A549 (cell line): Measurements from ENCODE around the gene NSUN3. TPM values are rescaled to one million over a fixed set of nuclear protein-coding genes. Genes with fewer than 3 reads are reported as not detected.

Source experiments
- ATAC-seq, 2 experiments: fragments of 200-7000 bp in 1 of 2; fragments of >200 bp in 1 of 2; cut with Nextera tagmentation in 1 of 2; cut with Tn5 transposase in 1 of 2; 3 replicates each; pipeline versions ENCODE4 v1.8.0 to v1.9.1; 2018 to 2020; ENCODE audit warnings: mild to moderate bottlenecking in 1 of 2, moderate library complexity in 1 of 2
- CTCF ChIA-PET: fragments of 300-600 bp; sonication (Branson Sonifier 250); formaldehyde crosslinking; extraction: SDS; loops from one replicate; lab custom pipeline; 2021; ENCODE audit warnings: antibody characterized with exemption, inconsistent platforms; lab: Yijun Ruan, JAX
- POLR2A ChIA-PET: fragments of 350-600 bp; formaldehyde crosslinking; extraction: SDS; loops from one replicate; lab custom pipeline; 2021; ENCODE audit warnings: antibody characterized with exemption, inconsistent platforms; lab: Yijun Ruan, JAX
- DNase-seq, 2 experiments: peaks; one replicate each; pipeline versions ENCODE4 v3.0.0 to v3.0.0-alpha.2; 2011 to 2016; ENCODE audit warnings: low read depth in 1 of 2, low spot score in 1 of 2
- FAIRE-seq: peaks from 2 replicates; lab custom pipeline; 2011; peaks lifted over from hg19 to GRCh38; lab: Jason Lieb, UNC
- H3K27ac ChIP-seq, 2 experiments: fragments of >200 bp; sonication (Bioruptor Twin); formaldehyde crosslinking; 3 replicates each; pipeline ENCODE4 v1.5.1; 2016 to 2017
- H3K4me1 ChIP-seq: fragments of >200 bp; sonication (Bioruptor Twin); formaldehyde crosslinking; 3 replicates; pipeline ENCODE4 v1.6.1; 2016
- H3K4me2 ChIP-seq: fragments of >200 bp; sonication (Bioruptor Twin); formaldehyde crosslinking; 3 replicates; pipeline ENCODE4 v1.6.1; 2016
- H3K4me3 ChIP-seq: fragments of >200 bp; sonication (Bioruptor Twin); formaldehyde crosslinking; 3 replicates; pipeline ENCODE4 v1.5.1; 2016
- H3K9me3 ChIP-seq: fragments of >200 bp; sonication (Bioruptor Twin); formaldehyde crosslinking; 3 replicates; pipeline ENCODE4 v1.6.1; 2016
- CBX2 ChIP-seq: fragments of 200-600 bp; sonication (generic); IDR thresholded peaks from 2 replicates; pipeline ENCODE4 v1.6.1; 2016; ENCODE audit warnings: low read depth, mild to moderate bottlenecking, borderline replicate concordance
- CBX8 ChIP-seq: fragments of 200-600 bp; sonication (generic); IDR thresholded peaks from 2 replicates; pipeline ENCODE4 v1.6.1; 2016
- EHF ChIP-seq: fragments of 250-450 bp; sonication (Bioruptor Pico); IDR thresholded peaks from 2 replicates; pipeline ENCODE4 v1.5.0; 2020; ENCODE audit warnings: mild to moderate bottlenecking
- HDAC2 ChIP-seq: fragments of 200-600 bp; sonication (generic); IDR thresholded peaks from 2 replicates; pipeline ENCODE4 v1.6.1; 2016
- HEYL ChIP-seq: fragments of 250-450 bp; sonication (Bioruptor Pico); IDR thresholded peaks from 2 replicates; pipeline ENCODE4 v1.8.0; 2021; ENCODE audit warnings: mild to moderate bottlenecking, moderate library complexity
- HOXA7 ChIP-seq: fragments of 250-450 bp; sonication (Bioruptor Pico); IDR thresholded peaks from 2 replicates; pipeline ENCODE4 v1.5.0; 2020; ENCODE audit warnings: mild to moderate bottlenecking, moderate library complexity
- HOXB5 ChIP-seq: fragments of 250-450 bp; sonication (Bioruptor Pico); IDR thresholded peaks from 2 replicates; pipeline ENCODE4 v1.5.0; 2020; ENCODE audit warnings: mild to moderate bottlenecking, moderate library complexity
- JUN ChIP-seq, 2 experiments: fragments of >200 bp; sonication (Bioruptor Twin); formaldehyde crosslinking; IDR thresholded peaks; 2 replicates in 1 of 2; 3 replicates in 1 of 2; pipeline ENCODE4 v1.6.1; 2016 to 2017
- JUNB ChIP-seq: fragments of >200 bp; sonication (Bioruptor Twin); formaldehyde crosslinking; IDR thresholded peaks from 2 replicates; pipeline ENCODE4 v1.6.1; 2016
- MAZ ChIP-seq: fragments of 150-350 bp; IDR thresholded peaks from 2 replicates; pipeline ENCODE4 v1.6.1; 2014; ENCODE audit warnings: antibody characterized with exemption, low read depth, low read length, borderline replicate concordance
- NFE2L2 ChIP-seq: fragments of 150-350 bp; conservative IDR thresholded peaks from 2 replicates; pipeline ENCODE4 v1.6.1; 2014; ENCODE audit warnings: low read length
- NPAS2 ChIP-seq: fragments of 250-450 bp; sonication (Bioruptor Pico); IDR thresholded peaks from 2 replicates; pipeline ENCODE4 v1.8.0; 2022; ENCODE audit warnings: mild to moderate bottlenecking, moderate library complexity, borderline replicate concordance
- NR3C1 ChIP-seq: fragments of >200 bp; sonication (Bioruptor Twin); formaldehyde crosslinking; IDR thresholded peaks from 3 replicates; pipeline ENCODE4 v1.6.1; 2017
- PHF8 ChIP-seq: fragments of 200-600 bp; sonication (generic); IDR thresholded peaks from 2 replicates; pipeline ENCODE4 v1.6.1; 2016; ENCODE audit warnings: low read depth, mild to moderate bottlenecking, antibody characterized with exemption, moderate library complexity, borderline replicate concordance
- POLR2A ChIP-seq: IDR thresholded peaks from 2 replicates; pipeline ENCODE4 v1.6.1; 2012; ENCODE audit warnings: mild to moderate bottlenecking, low read length
- POLR2AphosphoS2 ChIP-seq: conservative IDR thresholded peaks from 2 replicates; pipeline ENCODE4 v1.6.1; 2012; ENCODE audit warnings: low read length, improper control_type of control experiment, inconsistent platforms
- RARB ChIP-seq: fragments of 250-450 bp; sonication (Bioruptor Pico); IDR thresholded peaks from 2 replicates; pipeline ENCODE4 v1.8.0; 2021; ENCODE audit warnings: mild to moderate bottlenecking, moderate library complexity
- RCOR1 ChIP-seq: fragments of 150-350 bp; IDR thresholded peaks from 2 replicates; pipeline ENCODE4 v1.6.1; 2014; ENCODE audit warnings: antibody characterized with exemption, low read length, low read depth
- RFX5 ChIP-seq: fragments of 450-650 bp; IDR thresholded peaks from 2 replicates; pipeline ENCODE4 v1.7.1; 2014; ENCODE audit warnings: antibody characterized with exemption, mild to moderate bottlenecking, moderate library complexity
- SREBF2 ChIP-seq: fragments of 450-650 bp; IDR thresholded peaks from 2 replicates; pipeline ENCODE4 v1.6.1; 2014; ENCODE audit warnings: mild to moderate bottlenecking, moderate library complexity
- WGBS: methylation state at CpG from one replicate; pipeline ENCODE4 v1.1.6; 2017; ENCODE audit errors: missing lambda C conversion rate; 5-methylcytosine and 5-hydroxymethylcytosine counted together
- polyA plus RNA-seq, 4 experiments: library from polyadenylated mRNA; depleted of rRNA in 3 of 4; stranded (reverse); fragments of >200 nt; fragmentation: RNase III in 1 of 4; extraction: RNeasy Plus Mini Kit Qiagen cat#74134 plus additional on column Dnase treatment in 1 of 4; gene quantifications; 2 replicates in 3 of 4; 3 replicates in 1 of 4; pipeline ENCODE4 v1.2.3, GENCODE V29; 2011 to 2017
- TF ChIP-seq, protein P1 (sequence below): fragments of 450-650 bp; IDR thresholded peaks from 2 replicates; pipeline ENCODE4 v1.6.1; 2014; ENCODE audit warnings: antibody characterized with exemption
- TF ChIP-seq, protein P2 (sequence below): fragments of 250-450 bp; sonication (Bioruptor Pico); IDR thresholded peaks from 2 replicates; pipeline ENCODE4 v1.5.0; 2020; ENCODE audit warnings: low read depth, mild to moderate bottlenecking, moderate library complexity
- TF ChIP-seq, protein P3 (sequence below): IDR thresholded peaks from 2 replicates; pipeline ENCODE4 v1.6.1; 2012
- TF ChIP-seq, protein P4 (sequence below): fragments of >200 bp; sonication (Bioruptor Twin); formaldehyde crosslinking; IDR thresholded peaks from 3 replicates; pipeline ENCODE4 v1.6.1; 2016

Gene NSUN3
- polyA plus RNA-seq, 2 of the 4 experiments (the other 2 are of a cell fraction) = 8.6 to 13.5 TPM

DNA sequence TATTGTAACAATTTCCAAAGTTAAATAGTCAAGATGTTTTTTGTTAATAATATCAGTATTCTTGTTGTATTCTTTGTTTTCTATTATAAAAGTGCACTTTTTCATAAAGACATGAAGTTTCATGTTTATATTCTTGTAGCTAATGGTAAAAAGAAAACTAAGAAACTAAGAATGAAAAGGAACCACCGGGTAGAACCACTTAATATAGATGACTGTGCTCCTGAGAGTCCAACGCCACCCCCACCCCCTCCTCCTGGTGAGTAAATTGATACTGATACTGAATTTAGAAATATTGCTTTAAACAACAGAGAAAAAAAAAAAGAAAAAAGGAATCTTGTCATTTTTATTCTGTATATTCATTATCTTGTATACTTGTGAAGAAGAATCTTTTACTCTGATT, 13.6 kb upstream of the NSUN3 start (continued):
- TF ChIP-seq MAZ (no peak), HDAC2 (no peak), SREBF2 (no peak), RFX5 (no peak), EHF (CRISPR knock-in tag) (no peak)

DNA sequence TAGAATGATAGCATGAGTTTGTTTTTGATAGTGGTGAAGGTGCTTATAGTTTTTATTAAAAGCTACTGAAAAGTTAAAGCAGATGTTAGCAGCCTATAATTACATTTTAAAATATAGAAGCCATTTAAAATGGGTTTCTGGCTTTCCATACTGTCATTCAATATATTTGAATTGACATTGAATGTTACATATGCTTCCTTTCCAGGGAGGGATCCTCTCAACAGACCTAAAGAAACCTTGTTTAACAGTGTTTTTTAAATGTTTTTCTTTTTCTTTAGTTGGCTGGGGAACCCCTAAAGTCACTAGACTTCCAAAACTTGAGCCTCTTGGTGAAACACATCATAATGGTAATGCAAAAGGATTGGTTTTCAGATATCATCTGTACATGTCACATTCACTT, 12.3 kb upstream of the NSUN3 start:
- no peak for TF ChIP-seq MAZ
- no peak for TF ChIP-seq HOXA7 (CRISPR knock-in tag)
- TF ChIP-seq NPAS2 (CRISPR knock-in tag) = no peak
- TF ChIP-seq NR3C1 = no peak
- TF ChIP-seq HOXB5 (CRISPR knock-in tag) = no peak
- TF ChIP-seq CBX8 = no peak
- FAIRE-seq (peak; percentile 13), ATAC-seq (no peak), DNase-seq (no peak)
- CTCF ChIA-PET = interaction anchor here (0.6 kb wide), 1 partner anchor 46 kb away, joined by 7 read pairs; no protein-coding TSS in a partner anchor
- Histone ChIP-seq H3K4me2 (no peak overlapping the region), H3K9me3 (no peaks in the 10 kb centered on the region), H3K4me1 (no peaks in the 10 kb centered on the region), H3K4me3 (no peak overlapping the region), H3K27ac (no peak overlapping the region)
- POLR2A ChIA-PET = interaction anchor here (2.0 kb wide), 1 partner anchor 12 kb away, joined by 7 read pairs; the partner anchor contains the start of genes DHFR2 and NSUN3

DNA sequence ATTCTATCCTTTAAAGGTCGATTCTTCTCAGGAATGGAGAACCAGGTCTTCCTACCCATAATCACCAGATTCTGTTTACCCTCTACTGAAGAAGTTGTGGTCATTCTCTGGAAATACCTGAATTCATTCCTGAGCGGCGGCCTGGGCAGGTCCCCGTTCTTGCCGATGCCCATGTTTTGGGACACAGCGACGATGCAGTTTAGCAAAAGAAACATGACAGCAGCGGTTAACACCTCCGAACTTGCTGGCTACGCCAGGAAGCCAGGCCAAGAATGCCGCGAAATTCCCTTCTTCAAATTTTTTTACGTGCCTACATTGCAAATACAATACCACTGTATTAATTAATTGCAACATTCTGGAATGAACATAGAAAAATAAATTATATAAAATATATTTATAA, 1.6 kb upstream of the NSUN3 start:
- no peak for ATAC-seq
- H3K27ac ChIP-seq = no peak overlapping the region
- no peaks in the 10 kb centered on the region for H3K9me3 ChIP-seq
- 92% methylated on average over 13 of the region's 13 CpGs for WGBS
- H3K4me2 ChIP-seq = peak overlapping the region; percentile 82
- POLR2A ChIA-PET = no interaction called here
- no peak for TF ChIP-seq NFE2L2
- TF ChIP-seq NPAS2 (CRISPR knock-in tag) = no peak
- no peak for TF ChIP-seq PHF8
- no peak for TF ChIP-seq CBX2
- no peak for TF ChIP-seq RARB (CRISPR knock-in tag)
- TF ChIP-seq JUNB = no peak
- TF ChIP-seq RCOR1 = no peak
- TF ChIP-seq POLR2AphosphoS2 = no peak
- TF ChIP-seq, protein P1, sequence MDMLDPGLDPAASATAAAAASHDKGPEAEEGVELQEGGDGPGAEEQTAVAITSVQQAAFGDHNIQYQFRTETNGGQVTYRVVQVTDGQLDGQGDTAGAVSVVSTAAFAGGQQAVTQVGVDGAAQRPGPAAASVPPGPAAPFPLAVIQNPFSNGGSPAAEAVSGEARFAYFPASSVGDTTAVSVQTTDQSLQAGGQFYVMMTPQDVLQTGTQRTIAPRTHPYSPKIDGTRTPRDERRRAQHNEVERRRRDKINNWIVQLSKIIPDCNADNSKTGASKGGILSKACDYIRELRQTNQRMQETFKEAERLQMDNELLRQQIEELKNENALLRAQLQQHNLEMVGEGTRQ = no peak
- TF ChIP-seq POLR2A = no peak
- TF ChIP-seq, protein P2, sequence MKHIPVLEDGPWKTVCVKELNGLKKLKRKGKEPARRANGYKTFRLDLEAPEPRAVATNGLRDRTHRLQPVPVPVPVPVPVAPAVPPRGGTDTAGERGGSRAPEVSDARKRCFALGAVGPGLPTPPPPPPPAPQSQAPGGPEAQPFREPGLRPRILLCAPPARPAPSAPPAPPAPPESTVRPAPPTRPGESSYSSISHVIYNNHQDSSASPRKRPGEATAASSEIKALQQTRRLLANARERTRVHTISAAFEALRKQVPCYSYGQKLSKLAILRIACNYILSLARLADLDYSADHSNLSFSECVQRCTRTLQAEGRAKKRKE (CRISPR knock-in tag) = no peak
- TF ChIP-seq, protein P3, sequence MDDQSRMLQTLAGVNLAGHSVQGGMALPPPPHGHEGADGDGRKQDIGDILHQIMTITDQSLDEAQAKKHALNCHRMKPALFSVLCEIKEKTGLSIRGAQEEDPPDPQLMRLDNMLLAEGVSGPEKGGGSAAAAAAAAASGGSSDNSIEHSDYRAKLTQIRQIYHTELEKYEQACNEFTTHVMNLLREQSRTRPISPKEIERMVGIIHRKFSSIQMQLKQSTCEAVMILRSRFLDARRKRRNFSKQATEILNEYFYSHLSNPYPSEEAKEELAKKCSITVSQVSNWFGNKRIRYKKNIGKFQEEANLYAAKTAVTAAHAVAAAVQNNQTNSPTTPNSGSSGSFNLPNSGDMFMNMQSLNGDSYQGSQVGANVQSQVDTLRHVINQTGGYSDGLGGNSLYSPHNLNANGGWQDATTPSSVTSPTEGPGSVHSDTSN = no peak
- no peak for TF ChIP-seq JUN (IDR thresholded peaks at IDR 0.05)
- no peak for TF ChIP-seq HEYL (CRISPR knock-in tag)
- TF ChIP-seq, protein P4, sequence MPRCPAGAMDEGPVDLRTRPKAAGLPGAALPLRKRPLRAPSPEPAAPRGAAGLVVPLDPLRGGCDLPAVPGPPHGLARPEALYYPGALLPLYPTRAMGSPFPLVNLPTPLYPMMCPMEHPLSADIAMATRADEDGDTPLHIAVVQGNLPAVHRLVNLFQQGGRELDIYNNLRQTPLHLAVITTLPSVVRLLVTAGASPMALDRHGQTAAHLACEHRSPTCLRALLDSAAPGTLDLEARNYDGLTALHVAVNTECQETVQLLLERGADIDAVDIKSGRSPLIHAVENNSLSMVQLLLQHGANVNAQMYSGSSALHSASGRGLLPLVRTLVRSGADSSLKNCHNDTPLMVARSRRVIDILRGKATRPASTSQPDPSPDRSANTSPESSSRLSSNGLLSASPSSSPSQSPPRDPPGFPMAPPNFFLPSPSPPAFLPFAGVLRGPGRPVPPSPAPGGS = no peak
- CTCF ChIA-PET = interaction anchor here (1.2 kb wide), 1 partner anchor 9 kb away, joined by 4 read pairs; no protein-coding TSS in a partner anchor
- DNase-seq = no peak
- H3K4me3 ChIP-seq = no peak overlapping the region
- peaks cover 18% of the 10 kb centered on the region; the same call in 2 of the 3 replicates for H3K4me1 ChIP-seq
- FAIRE-seq = no peak
